ENCODE data around the gene SMIM43. TPM values are rescaled to one million over a fixed set of nuclear protein-coding genes. Genes with fewer than 3 reads are reported as not detected.

The SMIM43 gene
- total and polyA plus RNA-seq, 2 donors (not counting 3 experiments of a cell fraction or from before 2014, with no cell fraction given) = 0.18 TPM; not detected in 1

- Histone ChIP-seq H3K9ac (replicated peaks; ENCODE audit: extremely low read depth, insufficient read depth, low read length) (no peak overlapping the region), H2AFZ (ENCODE audit: low read depth, low read length) (no peak overlapping the region), H3K27me3 (ENCODE audit: control insufficient read depth in 2 of 2, insufficient read depth in 2 of 2, low read length in 2 of 2) (no peaks in the 10 kb centered on the region), H3K79me2 (ENCODE audit: control insufficient read depth, insufficient read depth, low read length) (no peaks in the 10 kb centered on the region), H3K9me3 (replicated peaks; ENCODE audit: control insufficient read depth, insufficient read depth, low read length) (no peaks in the 10 kb centered on the region), H3K4me1 (ENCODE audit: control insufficient read depth, extremely low read depth, insufficient read depth, low read length) (peaks cover 27% of the 10 kb centered on the region), H4K20me1 (replicated peaks; ENCODE audit: control insufficient read depth, extremely low read depth, insufficient read depth, low read length) (no peaks in the 10 kb centered on the region), H3K4me3 (replicated peaks in 1 of 3; ENCODE audit: insufficient read depth in 1 of 3, low read depth in 1 of 3, low read length in 3 of 3) (no peak overlapping the region), H3K36me3 (ENCODE audit: control insufficient read depth in 2 of 2, extremely low read depth in 1 of 2, insufficient read depth in 2 of 2, low read length in 2 of 2) (no peaks in the 10 kb centered on the region), H3K9me1 (replicated peaks; ENCODE audit: control insufficient read depth, extremely low read depth, insufficient read depth, low read length) (no peaks in the 10 kb centered on the region), H3K27ac (ENCODE audit: insufficient read depth, low read depth, low read length) (no peak overlapping the region), H3K4me2 (ENCODE audit: insufficient read depth, low read length) (no peak overlapping the region)
- ChIA-PET POLR2A (interaction anchor here (2.9 kb wide), 1 partner anchor 16 kb away, joined by 18 read pairs; the partner anchor contains the start of gene ANXA5), CTCF (interaction anchor here (2.9 to 3.8 kb wide), 2 partner anchors 13 to 16 kb away, joined by 15 to 31 read pairs; partner anchors contain the start of gene ANXA5)
- DNase-seq (ENCODE audit: low read depth, low spot score) (no peak), FAIRE-seq (no peak)
- intact Hi-C loops (cut with micrococcal nuclease) (no loop called here), dilution Hi-C loops (cut with MboI; ENCODE audit: extremely low pct_ligation_motif_present, low sequenced_read_pairs) (no loop called here)
- TF ChIP-seq MYC (IDR thresholded peaks at IDR 0.05; ENCODE audit: low read depth, low read length) = no peak
- no peak for TF ChIP-seq GATA2 (IDR thresholded peaks at IDR 0.05; ENCODE audit: insufficient read depth, insufficient read length, low read depth, low read length)
- no peak for TF ChIP-seq POLR2A (IDR thresholded peaks at IDR 0.05; ENCODE audit: low read depth, low read length)
- TF ChIP-seq CTCF (IDR thresholded peaks at IDR 0.05; ENCODE audit: extremely low read depth in 1 of 2, insufficient read depth in 1 of 2, low read depth in 1 of 2, low read length in 2 of 2) = no peak
- no peak for TF ChIP-seq EZH2 (IDR thresholded peaks at IDR 0.05; ENCODE audit: borderline replicate concordance, low read depth, low read length, severe bottlenecking)
- TF ChIP-seq POLR2AphosphoS5 (IDR thresholded peaks at IDR 0.05; ENCODE audit: insufficient read depth, low read depth, low read length) = no peak
- TF ChIP-seq FOS (IDR thresholded peaks at IDR 0.05; ENCODE audit: borderline replicate concordance, insufficient read depth, low read length) = no peak
- no peak for TF ChIP-seq JUN (IDR thresholded peaks at IDR 0.05; ENCODE audit: borderline replicate concordance, insufficient read depth, insufficient read length, low read depth)
- no TSS peak for BruUV-seq (replicated peaks)
Measured at GRCh38 chr4:121712783-121713182, 52.2 kb downstream of the SMIM43 start.

Measured in endothelial cell of umbilical vein (primary cell).